SK-N-SH treated with all-trans-retinoic acid at 6 μM for 48 hours (cell line): ENCODE data around the gene CDKN2B-AS1.

Experiments used
- ATAC-seq: fragments of 200-7000 bp; cut with Tn5 transposase; 3 replicates; pipeline ENCODE4 v1.9.1; 2020; ENCODE audit warnings: mild to moderate bottlenecking, moderate library complexity
- BACH2 ChIP-seq: fragments of 250-450 bp; sonication (Bioruptor Pico); IDR thresholded peaks from 2 replicates; pipeline ENCODE4 v1.9.0; 2021; ENCODE audit warnings: mild to moderate bottlenecking, borderline replicate concordance
- ESRRG ChIP-seq: fragments of 250-450 bp; sonication (Bioruptor Pico); IDR thresholded peaks from 2 replicates; pipeline ENCODE4 v1.6.1; 2021; ENCODE audit warnings: mild to moderate bottlenecking
- GLIS3 ChIP-seq: fragments of 250-450 bp; sonication (Bioruptor Pico); IDR thresholded peaks from 2 replicates; pipeline ENCODE4 v1.5.0; 2020; ENCODE audit warnings: mild to moderate bottlenecking, moderate library complexity
- ISL1 ChIP-seq: fragments of 250-450 bp; sonication (Bioruptor Pico); IDR thresholded peaks from 2 replicates; pipeline ENCODE4 v2.1.2; 2022; ENCODE audit warnings: mild to moderate bottlenecking, moderate library complexity
- OSR1 ChIP-seq: fragments of 250-450 bp; sonication (Bioruptor Pico); IDR thresholded peaks from 2 replicates; pipeline ENCODE4 v1.8.0; 2022; ENCODE audit warnings: moderate library complexity, mild to moderate bottlenecking, inconsistent platforms
- PATZ1 ChIP-seq: fragments of 250-450 bp; sonication (Bioruptor Pico); IDR thresholded peaks from 2 replicates; pipeline ENCODE4 v1.8.0; 2020; ENCODE audit warnings: mild to moderate bottlenecking, moderate library complexity, borderline replicate concordance
- POU6F1 ChIP-seq: fragments of 250-450 bp; sonication (Bioruptor Pico); IDR thresholded peaks from 2 replicates; pipeline ENCODE4 v1.8.0; 2021; ENCODE audit warnings: low read depth, mild to moderate bottlenecking, moderate library complexity, borderline replicate concordance
- PPARA ChIP-seq: fragments of 250-450 bp; sonication (Bioruptor Pico); IDR thresholded peaks from 2 replicates; pipeline ENCODE4 v1.5.0; 2020; ENCODE audit warnings: mild to moderate bottlenecking, borderline replicate concordance
- SNAI2 ChIP-seq: fragments of 250-450 bp; sonication (Bioruptor Pico); IDR thresholded peaks from 2 replicates; pipeline ENCODE4 v1.5.0; 2020; ENCODE audit warnings: mild to moderate bottlenecking, moderate library complexity
- TOX ChIP-seq: fragments of 250-450 bp; sonication (Bioruptor Pico); IDR thresholded peaks from 2 replicates; pipeline ENCODE4 v1.8.0; 2021; ENCODE audit warnings: mild to moderate bottlenecking, moderate library complexity, borderline replicate concordance
- TSHZ2 ChIP-seq: fragments of 250-450 bp; sonication (Bioruptor Pico); IDR thresholded peaks from 2 replicates; pipeline ENCODE4 v1.5.0; 2020; ENCODE audit warnings: mild to moderate bottlenecking, moderate library complexity
- ZC3H10 ChIP-seq: fragments of 250-450 bp; sonication (Bioruptor Pico); IDR thresholded peaks from 2 replicates; pipeline ENCODE4 v1.5.1; 2021; ENCODE audit warnings: mild to moderate bottlenecking, moderate library complexity
- ZFP3 ChIP-seq: fragments of 250-450 bp; sonication (Bioruptor Pico); IDR thresholded peaks from 2 replicates; pipeline ENCODE4 v1.5.0; 2020; ENCODE audit warnings: mild to moderate bottlenecking, moderate library complexity
- ZFP30 ChIP-seq: fragments of 450-650 bp; formaldehyde crosslinking; IDR thresholded peaks from 2 replicates; pipeline ENCODE4 v1.5.0; 2022; ENCODE audit warnings: mild to moderate bottlenecking, moderate library complexity
- ZNF565 ChIP-seq: fragments of 450-650 bp; formaldehyde crosslinking; conservative IDR thresholded peaks from 2 replicates; pipeline ENCODE4 v1.5.0; 2020; ENCODE audit warnings: low read depth, mild to moderate bottlenecking, moderate library complexity
- ZNF70 ChIP-seq: fragments of 450-650 bp; formaldehyde crosslinking; IDR thresholded peaks from 2 replicates; pipeline ENCODE4 v1.5.0; 2020; ENCODE audit warnings: mild to moderate bottlenecking, moderate library complexity
- ZNF8 ChIP-seq: fragments of 450-650 bp; formaldehyde crosslinking; IDR thresholded peaks from 2 replicates; pipeline ENCODE4 v1.5.0; 2020; ENCODE audit warnings: mild to moderate bottlenecking, moderate library complexity
- TF ChIP-seq, protein P1 (sequence below): fragments of 250-450 bp; sonication (Bioruptor Pico); IDR thresholded peaks from 2 replicates; pipeline ENCODE4 v1.5.1; 2021; ENCODE audit warnings: mild to moderate bottlenecking, moderate library complexity
- TF ChIP-seq, protein P2 (sequence below): fragments of 250-450 bp; sonication (Bioruptor Pico); IDR thresholded peaks from 2 replicates; pipeline ENCODE4 v1.5.1; 2020; ENCODE audit warnings: low read depth, mild to moderate bottlenecking, moderate library complexity

The CDKN2B-AS1 gene

DNA sequence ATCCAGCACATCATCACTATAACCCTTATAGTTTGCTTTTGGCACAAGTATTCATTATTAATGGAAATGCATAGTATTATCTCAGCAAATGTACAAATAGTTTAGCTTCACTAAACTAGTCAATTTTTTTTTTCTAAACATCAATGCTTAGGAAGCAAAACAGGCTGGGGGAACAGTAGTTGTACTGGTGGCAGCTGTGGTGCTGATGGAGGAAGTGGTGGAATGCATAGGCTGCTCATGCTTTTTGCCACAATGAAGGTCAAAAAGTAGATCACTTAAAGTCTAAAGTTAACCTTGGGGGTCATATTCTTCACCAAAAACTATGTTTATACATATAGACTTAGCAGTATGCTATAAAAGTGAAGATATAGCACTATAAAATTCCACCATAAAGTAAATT lies 50.8 kb downstream of the CDKN2B-AS1 start:
- TF ChIP-seq, protein P1, sequence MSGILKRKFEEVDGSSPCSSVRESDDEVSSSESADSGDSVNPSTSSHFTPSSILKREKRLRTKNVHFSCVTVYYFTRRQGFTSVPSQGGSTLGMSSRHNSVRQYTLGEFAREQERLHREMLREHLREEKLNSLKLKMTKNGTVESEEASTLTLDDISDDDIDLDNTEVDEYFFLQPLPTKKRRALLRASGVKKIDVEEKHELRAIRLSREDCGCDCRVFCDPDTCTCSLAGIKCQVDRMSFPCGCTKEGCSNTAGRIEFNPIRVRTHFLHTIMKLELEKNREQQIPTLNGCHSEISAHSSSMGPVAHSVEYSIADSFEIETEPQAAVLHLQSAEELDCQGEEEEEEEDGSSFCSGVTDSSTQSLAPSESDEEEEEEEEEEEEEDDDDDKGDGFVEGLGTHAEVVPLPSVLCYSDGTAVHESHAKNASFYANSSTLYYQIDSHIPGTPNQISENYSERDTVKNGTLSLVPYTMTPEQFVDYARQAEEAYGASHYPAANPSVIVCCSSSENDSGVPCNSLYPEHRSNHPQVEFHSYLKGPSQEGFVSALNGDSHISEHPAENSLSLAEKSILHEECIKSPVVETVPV (CRISPR knock-in tag) = no peak
- TF ChIP-seq ZNF70 (CRISPR knock-in tag) = no peak
- TF ChIP-seq ZFP30 (CRISPR knock-in tag) = no peak
- no peak for ATAC-seq

GRCh38 chr9:22046243-22046885 lies 51.8 kb downstream of the CDKN2B-AS1 start:
- no peak for ATAC-seq
- TF ChIP-seq PPARA (CRISPR knock-in tag) (no peak), ZFP3 (CRISPR knock-in tag) (no peak), TSHZ2 (CRISPR knock-in tag) (no peak), ZFP30 (CRISPR knock-in tag) (no peak), TOX (CRISPR knock-in tag) (no peak), ESRRG (CRISPR knock-in tag) (no peak), SNAI2 (CRISPR knock-in tag) (no peak), ISL1 (CRISPR knock-in tag) (no peak), PATZ1 (CRISPR knock-in tag) (no peak)

DNA sequence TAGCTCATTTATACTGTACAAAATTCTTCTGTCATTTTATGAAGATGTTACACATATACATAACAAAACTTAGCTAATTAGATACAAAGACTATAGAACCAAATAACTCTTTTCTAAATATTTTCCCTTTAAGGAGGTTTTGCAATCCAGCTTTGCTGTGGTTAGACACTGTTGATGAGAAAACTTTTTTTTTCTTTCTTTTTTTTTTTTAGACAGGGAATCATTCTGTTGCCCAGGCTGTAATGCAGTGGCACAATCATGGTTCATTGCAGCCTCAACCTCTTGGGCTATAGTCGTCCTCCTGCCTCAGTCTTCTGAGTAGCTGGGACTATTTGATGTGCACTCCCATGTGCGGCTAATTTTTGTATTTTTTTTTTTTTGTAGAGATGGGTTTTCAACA lies 53.0 kb downstream of the CDKN2B-AS1 start:
- TF ChIP-seq ZNF8 (no peak), BACH2 (CRISPR knock-in tag) (no peak), ZC3H10 (CRISPR knock-in tag) (no peak), ZFP3 (CRISPR knock-in tag) (no peak), GLIS3 (CRISPR knock-in tag) (no peak), ZNF565 (CRISPR knock-in tag) (no peak), SNAI2 (CRISPR knock-in tag) (no peak), POU6F1 (CRISPR knock-in tag) (no peak), ZNF70 (CRISPR knock-in tag) (no peak), OSR1 (CRISPR knock-in tag) (no peak), TSHZ2 (CRISPR knock-in tag) (no peak), ESRRG (CRISPR knock-in tag) (no peak)
- TF ChIP-seq, protein P2, sequence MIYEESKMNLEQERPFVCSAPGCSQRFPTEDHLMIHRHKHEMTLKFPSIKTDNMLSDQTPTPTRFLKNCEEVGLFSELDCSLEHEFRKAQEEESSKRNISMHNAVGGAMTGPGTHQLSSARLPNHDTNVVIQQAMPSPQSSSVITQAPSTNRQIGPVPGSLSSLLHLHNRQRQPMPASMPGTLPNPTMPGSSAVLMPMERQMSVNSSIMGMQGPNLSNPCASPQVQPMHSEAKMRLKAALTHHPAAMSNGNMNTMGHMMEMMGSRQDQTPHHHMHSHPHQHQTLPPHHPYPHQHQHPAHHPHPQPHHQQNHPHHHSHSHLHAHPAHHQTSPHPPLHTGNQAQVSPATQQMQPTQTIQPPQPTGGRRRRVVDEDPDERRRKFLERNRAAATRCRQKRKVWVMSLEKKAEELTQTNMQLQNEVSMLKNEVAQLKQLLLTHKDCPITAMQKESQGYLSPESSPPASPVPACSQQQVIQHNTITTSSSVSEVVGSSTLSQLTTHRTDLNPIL = no peak
- TF ChIP-seq, protein P1 (CRISPR knock-in tag) = no peak
- ATAC-seq = no peak
